Astrocyte (in vitro differentiated cells and primary cell): Measurements from ENCODE around the gene FRMD3. TPM values are rescaled to one million over a fixed set of nuclear protein-coding genes. Genes with fewer than 3 reads are reported as not detected.
A peak's percentile ranks its signal among the peaks of the same experiment; 100 is the strongest.

Experiments used
- DNase-seq: peaks from one replicate; pipeline ENCODE4 v3.0.0-alpha.2; 2010; ENCODE audit warnings: low read depth
- FAIRE-seq: peaks from 2 replicates; lab custom pipeline; 2011; peaks lifted over from hg19 to GRCh38; lab: Jason Lieb, UNC
- H2AFZ ChIP-seq: 2 replicates; pipeline ENCODE4 v1.6.0; 2012; ENCODE audit warnings: low read depth, low read length, inconsistent platforms
- H3K27ac ChIP-seq: 2 replicates; pipeline ENCODE4 v1.5.1; 2011; ENCODE audit warnings: low read depth, low read length, inconsistent platforms
- H3K27me3 ChIP-seq: 2 replicates; pipeline ENCODE4 v1.6.0; 2011; ENCODE audit warnings: low read length, inconsistent platforms; ENCODE audit not compliant: insufficient read depth
- H3K36me3 ChIP-seq: 2 replicates; pipeline ENCODE4 v1.5.1; 2011; ENCODE audit warnings: low read length, inconsistent platforms; ENCODE audit not compliant: insufficient read depth
- H3K4me1 ChIP-seq: 2 replicates; pipeline ENCODE4 v1.5.1; 2011; ENCODE audit warnings: low read length, inconsistent platforms; ENCODE audit not compliant: insufficient read depth
- H3K4me2 ChIP-seq: 2 replicates; pipeline ENCODE4 v1.6.0; 2012; ENCODE audit warnings: low read length, inconsistent platforms
- H3K4me3 ChIP-seq: 2 replicates; pipeline ENCODE4 v1.5.1; 2011; ENCODE audit warnings: low read depth, mild to moderate bottlenecking, low read length, inconsistent platforms; ENCODE audit not compliant: insufficient read depth
- H3K79me2 ChIP-seq: 2 replicates; pipeline ENCODE4 v1.6.0; 2012; ENCODE audit warnings: mild to moderate bottlenecking, low read length, inconsistent platforms; ENCODE audit not compliant: insufficient read depth
- H3K9ac ChIP-seq: 2 replicates; pipeline ENCODE4 v1.6.0; 2012; ENCODE audit warnings: mild to moderate bottlenecking, low read length, inconsistent platforms
- H3K9me3 ChIP-seq: 2 replicates; pipeline ENCODE4 v1.5.1; 2012; ENCODE audit warnings: low read depth, mild to moderate bottlenecking, low read length, inconsistent platforms; ENCODE audit not compliant: insufficient read depth
- H4K20me1 ChIP-seq: 2 replicates; pipeline ENCODE4 v1.6.0; 2012; ENCODE audit warnings: low read length, inconsistent platforms; ENCODE audit not compliant: insufficient read depth
- H3K27ac Mint-ChIP-seq: one replicate; pipeline ENCODE4 v1.8.0; 2021; ENCODE audit warnings: mild to moderate bottlenecking, mixed read lengths; ENCODE audit not compliant: unreplicated experiment
- H3K27me3 Mint-ChIP-seq: one replicate; pipeline ENCODE4 v1.8.0; 2021; ENCODE audit warnings: low read depth, mixed read lengths; ENCODE audit not compliant: unreplicated experiment
- H3K36me3 Mint-ChIP-seq: one replicate; pipeline ENCODE4 v1.8.0; 2021; ENCODE audit warnings: low read depth, mixed read lengths; ENCODE audit not compliant: unreplicated experiment
- H3K4me1 Mint-ChIP-seq: one replicate; pipeline ENCODE4 v1.8.0; 2021; ENCODE audit warnings: low read depth, mixed read lengths; ENCODE audit not compliant: unreplicated experiment
- H3K4me3 Mint-ChIP-seq: one replicate; pipeline ENCODE4 v1.8.0; 2021; ENCODE audit warnings: mild to moderate bottlenecking, moderate library complexity, mixed read lengths; ENCODE audit not compliant: unreplicated experiment
- H3K9me3 Mint-ChIP-seq: one replicate; pipeline ENCODE4 v1.8.0; 2021; ENCODE audit warnings: mild to moderate bottlenecking, mixed read lengths; ENCODE audit not compliant: unreplicated experiment
- EZH2 ChIP-seq: IDR thresholded peaks from 2 replicates; pipeline ENCODE4 v1.6.1; 2012; ENCODE audit warnings: mild to moderate bottlenecking, low read length, inconsistent platforms; ENCODE audit not compliant: insufficient read depth
- total RNA-seq: library from RNA; stranded (reverse); gene quantifications from 2 replicates; pipeline ENCODE4 v1.2.1, GENCODE V29; 2021
- TF ChIP-seq, protein P1 (sequence below): IDR thresholded peaks from 2 replicates; pipeline ENCODE4 v1.5.1; 2011; ENCODE audit warnings: low read depth, mild to moderate bottlenecking, inconsistent platforms, low read length, moderate library complexity; ENCODE audit not compliant: insufficient read depth

FRMD3 gene
- total RNA-seq, 1 donor from 2014 or later, result 0.39 TPM

GRCh38 chr9:83431101-83432060, 106.8 kb downstream of the FRMD3 start:
- no peak for TF ChIP-seq EZH2
- TF ChIP-seq, protein P1, sequence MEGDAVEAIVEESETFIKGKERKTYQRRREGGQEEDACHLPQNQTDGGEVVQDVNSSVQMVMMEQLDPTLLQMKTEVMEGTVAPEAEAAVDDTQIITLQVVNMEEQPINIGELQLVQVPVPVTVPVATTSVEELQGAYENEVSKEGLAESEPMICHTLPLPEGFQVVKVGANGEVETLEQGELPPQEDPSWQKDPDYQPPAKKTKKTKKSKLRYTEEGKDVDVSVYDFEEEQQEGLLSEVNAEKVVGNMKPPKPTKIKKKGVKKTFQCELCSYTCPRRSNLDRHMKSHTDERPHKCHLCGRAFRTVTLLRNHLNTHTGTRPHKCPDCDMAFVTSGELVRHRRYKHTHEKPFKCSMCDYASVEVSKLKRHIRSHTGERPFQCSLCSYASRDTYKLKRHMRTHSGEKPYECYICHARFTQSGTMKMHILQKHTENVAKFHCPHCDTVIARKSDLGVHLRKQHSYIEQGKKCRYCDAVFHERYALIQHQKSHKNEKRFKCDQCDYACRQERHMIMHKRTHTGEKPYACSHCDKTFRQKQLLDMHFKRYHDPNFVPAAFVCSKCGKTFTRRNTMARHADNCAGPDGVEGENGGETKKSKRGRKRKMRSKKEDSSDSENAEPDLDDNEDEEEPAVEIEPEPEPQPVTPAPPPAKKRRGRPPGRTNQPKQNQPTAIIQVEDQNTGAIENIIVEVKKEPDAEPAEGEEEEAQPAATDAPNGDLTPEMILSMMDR, result no peak
- Histone ChIP-seq H3K9me3 (no peaks in the 10 kb centered on the region), H3K9ac (no peak overlapping the region), H3K27ac (no peak overlapping the region), H3K4me1 (peaks cover 9% of the 10 kb centered on the region), H3K36me3 (no peaks in the 10 kb centered on the region), H3K79me2 (no peaks in the 10 kb centered on the region), H3K4me3 (no peak overlapping the region), H2AFZ (no peak overlapping the region), H4K20me1 (no peaks in the 10 kb centered on the region), H3K4me2 (peak overlapping the region; percentile 25), H3K27me3 (no peaks in the 10 kb centered on the region)
- FAIRE-seq (no peak), DNase-seq (no peak)
- Mint-ChIP-seq H3K9me3 (peaks cover 2% of the 10 kb centered on the region), H3K27me3 (peaks cover 4% of the 10 kb centered on the region), H3K36me3 (no peaks in the 10 kb centered on the region), H3K4me1 (peaks cover 4% of the 10 kb centered on the region), H3K4me3 (no peak overlapping the region), H3K27ac (no peak overlapping the region)

- FAIRE-seq (no peak), DNase-seq (no peak)
- no peaks in the 10 kb centered on the region for H3K9me3 ChIP-seq
- peaks cover 2% of the 10 kb centered on the region for H3K9me3 Mint-ChIP-seq
- H3K27ac Mint-ChIP-seq, result no peak overlapping the region
- no peaks in the 10 kb centered on the region for H3K27me3 ChIP-seq
- H3K4me1 Mint-ChIP-seq, result peaks cover 4% of the 10 kb centered on the region
- peaks cover 9% of the 10 kb centered on the region for H3K4me1 ChIP-seq
- H2AFZ ChIP-seq, result no peak overlapping the region
- no peak overlapping the region for H3K4me3 ChIP-seq
- H3K36me3 Mint-ChIP-seq, result no peaks in the 10 kb centered on the region
- H3K27ac ChIP-seq, result no peak overlapping the region
- H3K4me3 Mint-ChIP-seq, result no peak overlapping the region
- no peaks in the 10 kb centered on the region for H3K79me2 ChIP-seq
- peaks cover 4% of the 10 kb centered on the region for H3K27me3 Mint-ChIP-seq
- no peak overlapping the region for H3K9ac ChIP-seq
- no peaks in the 10 kb centered on the region for H4K20me1 ChIP-seq
- no peak overlapping the region for H3K4me2 ChIP-seq
- no peak for TF ChIP-seq EZH2
- TF ChIP-seq, protein P1, result no peak
- H3K36me3 ChIP-seq, result no peaks in the 10 kb centered on the region
Measured at GRCh38 chr9:83430681-83431080, 107.5 kb downstream of the FRMD3 start.

GRCh38 chr9:83429229-83429628, 109.0 kb downstream of the FRMD3 start:
- H2AFZ ChIP-seq, result no peak overlapping the region
- H3K4me1 Mint-ChIP-seq, result peaks cover 4% of the 10 kb centered on the region
- FAIRE-seq (no peak), DNase-seq (no peak)
- H3K79me2 ChIP-seq, result no peaks in the 10 kb centered on the region
- no peak for TF ChIP-seq EZH2
- TF ChIP-seq, protein P1, result no peak
- no peak overlapping the region for H3K4me3 ChIP-seq
- no peaks in the 10 kb centered on the region for H3K36me3 ChIP-seq
- H3K36me3 Mint-ChIP-seq, result no peaks in the 10 kb centered on the region
- no peaks in the 10 kb centered on the region for H3K27me3 ChIP-seq
- peaks cover 9% of the 10 kb centered on the region for H3K4me1 ChIP-seq
- H3K4me3 Mint-ChIP-seq, result no peak overlapping the region
- peaks cover 4% of the 10 kb centered on the region for H3K27me3 Mint-ChIP-seq
- no peaks in the 10 kb centered on the region for H4K20me1 ChIP-seq
- no peak overlapping the region for H3K27ac ChIP-seq
- H3K27ac Mint-ChIP-seq, result no peak overlapping the region
- H3K9me3 Mint-ChIP-seq, result peaks cover 2% of the 10 kb centered on the region
- H3K9ac ChIP-seq, result no peak overlapping the region
- no peaks in the 10 kb centered on the region for H3K9me3 ChIP-seq
- no peak overlapping the region for H3K4me2 ChIP-seq
